Right lobe of liver (tissue), 6 donors: ENCODE measurements around the gene VAC14. TPM values are rescaled to one million over a fixed set of nuclear protein-coding genes. Genes with fewer than 3 reads are reported as not detected.

Source experiments
- ATAC-seq, 4 donors: fragments of 200-7000 bp; cut with Tn5 transposase; one replicate each; pipeline ENCODE4 v1.9.1; 2020; ENCODE audit warnings: mild to moderate bottlenecking in 4 of 4, moderate library complexity in 4 of 4
- DNase-seq, 3 donors: peaks; one replicate each; pipeline ENCODE4 v3.0.0-alpha.2; 2020
- H3K27ac ChIP-seq, 3 donors: fragments of 200-600 bp; one replicate each; pipeline ENCODE4 v1.8.0; 2022
- H3K27me3 ChIP-seq, 2 donors: fragments of 200-600 bp; one replicate each; pipeline ENCODE4 v1.8.0; 2022
- H3K36me3 ChIP-seq, 4 donors: fragments of 200-600 bp; sonication (generic) in 1 of 4; one replicate each; pipeline versions ENCODE4 v1.5.1 to v1.8.0; 2017 to 2022; ENCODE audit warnings: control low read depth in 1 of 4
- H3K4me1 ChIP-seq, 4 donors: fragments of 200-600 bp; sonication (generic) in 1 of 4; one replicate each; pipeline versions ENCODE4 v1.5.1 to v1.8.0; 2017 to 2022; ENCODE audit warnings: control low read depth in 1 of 4
- H3K4me3 ChIP-seq, 3 donors: fragments of 200-600 bp; one replicate each; pipeline ENCODE4 v1.8.0; 2022
- H3K9me3 ChIP-seq, 4 donors: fragments of 200-600 bp; sonication (generic) in 1 of 4; one replicate each; pipeline versions ENCODE4 v1.5.1 to v1.8.0; 2017 to 2022; ENCODE audit warnings: control low read depth in 1 of 4
- CTCF ChIP-seq, 4 donors: fragments of 200-600 bp in 3 of 4; fragments of 450-650 bp in 1 of 4; IDR thresholded peaks; one replicate each; pipeline versions ENCODE4 v1.5.1 to v1.8.0; 2016 to 2022; ENCODE audit warnings: antibody characterized with exemption in 4 of 4, mild to moderate bottlenecking in 2 of 4
- POLR2A ChIP-seq: fragments of 450-650 bp; IDR thresholded peaks from one replicate; pipeline ENCODE4 v1.6.1; 2017; ENCODE audit warnings: antibody characterized with exemption, mild to moderate bottlenecking
- WGBS: methylation state at CpG from one replicate; pipeline ENCODE4 v1.1.6; 2018; ENCODE audit warnings: low coverage, low lambda C conversion rate; ENCODE audit not compliant: insufficient coverage; ENCODE audit errors: missing lambda C conversion rate; 5-methylcytosine and 5-hydroxymethylcytosine counted together
- intact Hi-C, 2 donors: fragments of 100-400 bp; cut with DNase I; formaldehyde crosslinking; loops; one replicate each; pipeline versions ENCODE4 v1.11.2 to v1.14.1; 2022
- total RNA-seq, 6 experiments: library from RNA; depleted of rRNA in 2 of 6; stranded (reverse); fragments of >200 nt in 2 of 6; fragmentation: NEBNext Ultra II Directional in 3 of 6; extraction: Animal tissue kit (Norgen Biotek cat#: 25700) in 3 of 6; gene quantifications; one replicate each; pipeline versions ENCODE4 v1.1.0 to v1.2.4, GENCODE V29; 2016 to 2023
- donor health status: DM: no; HTN: yes; CAD: no.
- donor health status: DM: no; HTN: no; CAD: no.
- donor health status: DM: no; HTN: no; CAD: no.
- donor health status: DM: no; HTN: yes; CAD: no.
- donor health status: DM: no; HTN: yes; CAD: no.

The VAC14 gene
- total RNA-seq, 6 experiments from 2014 or later: 14.3 to 40.2 (median 23.4) TPM

GRCh38 chr16:70689970-70690891 is 110.7 kb downstream of the VAC14 start:
- no peaks in the 10 kb centered on the region for H3K4me1 ChIP-seq
- TF ChIP-seq POLR2A (no peak), CTCF (IDR thresholded peaks at IDR 0.05) (no peak)
- H3K27me3 ChIP-seq: no peaks in the 10 kb centered on the region
- ATAC-seq (no peak), DNase-seq (peak in 2 of 3 donors; percentile 19 to 50)
- H3K36me3 ChIP-seq: no peaks in the 10 kb centered on the region
- intact Hi-C loops: loop anchor here in 1 of 2 donors (10.0 kb wide), 1 partner anchor 45 kb away; no protein-coding TSS in a partner anchor
- no peak overlapping the region for H3K4me3 ChIP-seq
- no peaks in the 10 kb centered on the region for H3K9me3 ChIP-seq
- WGBS: 61% methylated on average over 2 of the region's 16 CpGs
- no peak overlapping the region for H3K27ac ChIP-seq

- Histone ChIP-seq H3K27me3 (no peaks in the 10 kb centered on the region), H3K4me1 (peaks cover 0 to 6% (median 0%) of the 10 kb centered on the region in 4 donors), H3K4me3 (no peak overlapping the region), H3K27ac (peak overlapping the region in 1 of 3 donors; percentile 21), H3K9me3 (no peaks in the 10 kb centered on the region), H3K36me3 (no peaks in the 10 kb centered on the region)
- TF ChIP-seq CTCF (IDR thresholded peaks at IDR 0.05) (no peak), POLR2A (no peak)
- DNase-seq (peak in 2 of 3 donors; percentile 21 to 54), ATAC-seq (no peak)
- intact Hi-C loops: loop anchor here in 1 of 2 donors (10.0 kb wide), 1 partner anchor 45 kb away; no protein-coding TSS in a partner anchor
- WGBS: 88% methylated on average over 6 of the region's 22 CpGs
Measured at GRCh38 chr16:70689035-70689969, 111.7 kb downstream of the VAC14 start.

GRCh38 chr16:70688246-70688742 is 112.7 kb downstream of the VAC14 start:
- DNase-seq (peak in 2 of 3 donors; percentile 43 to 62), ATAC-seq (peak in 1 of 4 donors; percentile 1)
- Histone ChIP-seq H3K36me3 (no peaks in the 10 kb centered on the region), H3K4me3 (no peak overlapping the region), H3K4me1 (peaks cover 0 to 16% (median 2%) of the 10 kb centered on the region in 4 donors), H3K9me3 (no peaks in the 10 kb centered on the region), H3K27ac (peak overlapping the region; percentile 21 to 43 (median 43)), H3K27me3 (no peaks in the 10 kb centered on the region)
- intact Hi-C loops: loop anchor here in 1 of 2 donors (10.0 kb wide), 1 partner anchor 47 kb away; no protein-coding TSS in a partner anchor
- WGBS: 100% methylated on average over 1 of the region's 8 CpGs
- TF ChIP-seq POLR2A (no peak), CTCF (IDR thresholded peaks at IDR 0.05) (no peak)

GRCh38 chr16:70687671-70688245 is 113.2 kb downstream of the VAC14 start:
- TF ChIP-seq CTCF (IDR thresholded peaks at IDR 0.05) (no peak), POLR2A (no peak)
- intact Hi-C loops: loop anchor here in 1 of 2 donors (10.0 kb wide), 1 partner anchor 47 kb away; no protein-coding TSS in a partner anchor
- ATAC-seq (no peak), DNase-seq (peak in 2 of 3 donors; percentile 22 to 55)
- peaks cover 0 to 22% (median 5%) of the 10 kb centered on the region in 4 donors for H3K4me1 ChIP-seq
- H3K27ac ChIP-seq: peak overlapping the region; percentile 21 to 43 (median 43)
- no peaks in the 10 kb centered on the region for H3K27me3 ChIP-seq
- WGBS: no CpG with 5 or more reads among the region's 18 CpGs
- H3K4me3 ChIP-seq: no peak overlapping the region
- H3K9me3 ChIP-seq: no peaks in the 10 kb centered on the region
- no peaks in the 10 kb centered on the region for H3K36me3 ChIP-seq
